Transverse colon (tissue), 4 donors: ENCODE results near the gene PRKCZ. TPM values are rescaled to one million over a fixed set of nuclear protein-coding genes. Genes with fewer than 3 reads are reported as not detected.

Experiments
- DNase-seq: peaks from one replicate; pipeline ENCODE4 v3.0.0-alpha.2; 2019
- H3K27ac ChIP-seq, 4 donors: fragments of 200-600 bp; sonication (generic); 2 replicates each; pipeline ENCODE4 v1.5.1; 2016 to 2018; ENCODE audit warnings: inconsistent platforms in 4 of 4
- H3K27me3 ChIP-seq: fragments of 200-600 bp; sonication (generic); 2 replicates; pipeline ENCODE4 v1.5.1; 2017; ENCODE audit warnings: inconsistent platforms
- H3K36me3 ChIP-seq, 4 donors: fragments of 200-600 bp; sonication (generic); 2 replicates each; pipeline ENCODE4 v1.5.1; 2017 to 2019; ENCODE audit warnings: inconsistent platforms in 4 of 4
- H3K4me1 ChIP-seq, 4 donors: fragments of 200-600 bp; sonication (generic); 2 replicates each; pipeline ENCODE4 v1.5.1; 2017 to 2020; ENCODE audit warnings: inconsistent platforms in 4 of 4
- H3K4me3 ChIP-seq, 4 donors: fragments of 200-600 bp; sonication (generic); 1 replicate in 1 of 4; 2 replicates in 3 of 4; pipeline versions ENCODE4 v1.5.1 to v1.6.1; 2017 to 2019; ENCODE audit warnings: inconsistent platforms in 4 of 4
- H3K9me3 ChIP-seq, 2 donors: fragments of 200-600 bp; sonication (generic); 2 replicates each; pipeline ENCODE4 v1.5.1; 2017 to 2019; ENCODE audit warnings: inconsistent platforms in 2 of 2
- CTCF ChIP-seq, 5 experiments: fragments of 200-600 bp in 3 of 5; fragments of 450-650 bp in 2 of 5; sonication (generic) in 3 of 5; IDR thresholded peaks; 1 replicate in 2 of 5; 2 replicates in 3 of 5; pipeline ENCODE4 v1.5.1; 2016 to 2017; ENCODE audit warnings: antibody characterized with exemption in 5 of 5, inconsistent platforms in 3 of 5, mild to moderate bottlenecking in 2 of 5, moderate library complexity in 1 of 5
- EP300 ChIP-seq: sonication (generic); formaldehyde crosslinking; IDR thresholded peaks from one replicate; pipeline ENCODE4 v1.6.1; 2017; ENCODE audit warnings: antibody characterized with exemption, low read depth
- POLR2A ChIP-seq: fragments of 450-650 bp; IDR thresholded peaks from one replicate; pipeline ENCODE4 v1.6.1; 2016; ENCODE audit warnings: antibody characterized with exemption, mild to moderate bottlenecking, moderate library complexity
- POLR2AphosphoS5 ChIP-seq, 3 donors: sonication (generic); formaldehyde crosslinking; IDR thresholded peaks; one replicate each; pipeline ENCODE4 v1.6.1; 2016; ENCODE audit warnings: antibody characterized with exemption in 3 of 3
- WGBS, 2 donors: methylation state at CpG; one replicate each; pipeline ENCODE4 v1.1.5; 2018; ENCODE audit warnings: low coverage in 1 of 2; 5-methylcytosine and 5-hydroxymethylcytosine counted together
- in situ Hi-C, 4 donors: fragments of 200-750 bp; cut with MboI; loops; one replicate each; pipeline versions ENCODE4 v1.15.0 to v1.15.1; 2017; ENCODE audit warnings: low sequenced_read_pairs in 3 of 4, low pct_ligation_motif_present in 1 of 4, low pct_unique_long_range_greater_than_20kb in 1 of 4
- intact Hi-C: fragments of 100-400 bp; cut with DNase I; formaldehyde crosslinking; loops from one replicate; pipeline ENCODE4 v1.15.1; 2023; ENCODE audit warnings: low total_unique reads
- total RNA-seq, 4 donors: library from RNA; depleted of rRNA; stranded (reverse); fragments of >200 nt; gene quantifications; one replicate each; pipeline ENCODE4 v1.1.0, GENCODE V29; 2016

The PRKCZ gene
- total RNA-seq, 4 donors from 2014 or later = 48.6 to 96.7 (median 54.4) TPM

GRCh38 chr1:2088458-2088857 lies 38.2 kb downstream of the PRKCZ start:
- H3K4me1 ChIP-seq = peaks cover 0 to 13% (median 12%) of the 10 kb centered on the region in 4 donors
- peak overlapping the region in 2 of 4 donors; percentile 6 to 43 for H3K27ac ChIP-seq
- in situ Hi-C loops = no loop called here
- H3K36me3 ChIP-seq = no peaks in the 10 kb centered on the region
- intact Hi-C loops = no loop called here
- no peak overlapping the region for H3K4me3 ChIP-seq
- no peaks in the 10 kb centered on the region for H3K9me3 ChIP-seq
- TF ChIP-seq EP300 (no peak), CTCF (IDR thresholded peaks at IDR 0.05) (no peak), POLR2AphosphoS5 (IDR thresholded peaks at IDR 0.05) (peak in 1 of 3 donors; percentile 12)
- WGBS, 2 donors = 72 to 93% methylated on average over 3 to 16 of the region's 16 CpGs
- H3K27me3 ChIP-seq = no peaks in the 10 kb centered on the region
- peak; percentile 36 for DNase-seq

GRCh38 chr1:2089051-2089450 lies 38.8 kb downstream of the PRKCZ start:
- no peaks in the 10 kb centered on the region for H3K27me3 ChIP-seq
- intact Hi-C loops = no loop called here

GRCh38 chr1:2090216-2090890 lies 40.1 kb downstream of the PRKCZ start:
- no peak overlapping the region for H3K27ac ChIP-seq
- H3K36me3 ChIP-seq = no peaks in the 10 kb centered on the region
- no peaks in the 10 kb centered on the region for H3K9me3 ChIP-seq
- intact Hi-C loops (no loop called here), in situ Hi-C loops (no loop called here)
- peaks cover 0 to 13% (median 12%) of the 10 kb centered on the region in 4 donors for H3K4me1 ChIP-seq
- DNase-seq = no peak
- H3K4me3 ChIP-seq = no peak overlapping the region
- 80 to 91% methylated on average over 3 to 21 of the region's 22 CpGs for WGBS, 2 donors
- no peak for TF ChIP-seq EP300
- H3K27me3 ChIP-seq = no peaks in the 10 kb centered on the region

More at GRCh38 chr1:2089051-2089450, 38.8 kb downstream of the PRKCZ start:
- H3K4me3 ChIP-seq = no peak overlapping the region
- no peak for DNase-seq
- peak overlapping the region in 3 of 4 donors; percentile 26 to 33 (median 33) for H3K27ac ChIP-seq
- WGBS, 2 donors = 73 to 91% methylated on average over 5 to 17 of the region's 17 CpGs
- no peaks in the 10 kb centered on the region for H3K9me3 ChIP-seq
- peaks cover 0 to 13% (median 12%) of the 10 kb centered on the region in 4 donors for H3K4me1 ChIP-seq
- TF ChIP-seq EP300 = no peak
- TF ChIP-seq CTCF (IDR thresholded peaks at IDR 0.05) = no peak
- no peak for TF ChIP-seq POLR2A
- no peak for TF ChIP-seq POLR2AphosphoS5 (IDR thresholded peaks at IDR 0.05)
- H3K36me3 ChIP-seq = no peaks in the 10 kb centered on the region
- in situ Hi-C loops = no loop called here

- WGBS, 2 donors = 38 to 52% methylated on average over 10 to 46 of the region's 48 CpGs
- intact Hi-C loops (no loop called here), in situ Hi-C loops (no loop called here)
- DNase-seq = peak; percentile 80
- Histone ChIP-seq H3K4me1 (peaks cover 0 to 13% (median 12%) of the 10 kb centered on the region in 4 donors), H3K27ac (peak overlapping the region; percentile 13 to 75 (median 58)), H3K4me3 (peak overlapping the region in 2 of 4 donors; percentile 12 to 19), H3K36me3 (no peaks in the 10 kb centered on the region), H3K27me3 (no peaks in the 10 kb centered on the region), H3K9me3 (peaks cover 0 to 2% of the 10 kb centered on the region in 2 donors)
- TF ChIP-seq EP300 (no peak), CTCF (IDR thresholded peaks at IDR 0.05) (peak; percentile 47 to 65 (median 60)), POLR2A (no peak), POLR2AphosphoS5 (IDR thresholded peaks at IDR 0.05) (peak in 1 of 3 donors; percentile 16)
Observed at GRCh38 chr1:2091611-2092604, 41.7 kb downstream of the PRKCZ start.
